ENCODE results near the gene WDR27. TPM values are rescaled to one million over a fixed set of nuclear protein-coding genes. Genes with fewer than 3 reads are reported as not detected.

Gene WDR27
- total and polyA plus RNA-seq, 5 experiments from 2014 or later = 3.7 to 80.9 (median 7.3) TPM

DNA sequence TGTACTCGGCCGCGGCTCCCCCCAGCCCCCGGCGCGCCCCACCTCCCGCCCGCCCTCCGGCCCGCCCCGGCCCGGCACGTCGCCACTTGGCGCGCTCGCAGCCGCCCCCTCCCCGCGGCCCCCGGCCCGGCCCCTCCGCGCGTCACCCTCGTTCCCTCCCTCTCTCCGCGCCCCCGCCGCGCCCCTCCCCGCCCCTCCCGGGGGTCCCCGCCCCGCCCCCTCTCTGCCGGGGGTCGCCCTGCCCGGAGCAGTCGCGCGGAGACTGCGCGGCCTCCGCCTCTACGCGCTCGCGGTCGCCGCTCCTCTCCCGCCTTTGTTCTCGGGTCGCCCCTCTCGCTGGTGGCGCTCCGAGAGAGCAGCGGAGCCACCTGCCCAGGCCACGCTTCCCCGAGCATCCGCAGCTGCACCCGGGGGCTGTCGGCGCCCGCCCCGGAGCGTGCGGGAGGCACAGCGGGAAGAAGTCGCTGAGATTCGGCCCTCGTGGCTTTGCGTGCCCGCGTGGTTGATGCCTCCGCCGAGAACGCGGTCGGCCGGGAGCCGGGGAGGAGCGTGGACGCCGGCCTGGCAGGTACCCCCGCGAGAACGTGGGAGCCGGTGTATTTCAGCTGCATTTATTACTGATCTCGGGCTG lies 22.8 kb upstream of the WDR27 start, which contains the start of gene PHF10:
PHF10 (minus strand) TSS at position 7 of the 631 bp plus-strand sequence. CDS start 569 bp downstream, outside the sequence.
- H3K4me3 Mint-ChIP-seq = peak within 1 kb of the TSS; percentile 90 to 97 (median 94)
- POLR2A ChIA-PET = interaction anchor here (1.2 to 8.9 kb wide), 5 partner anchors 15 to 828 kb away, joined by 3 to 129 read pairs (median 34); partner anchors contain the start of genes C6orf120, DYNLT2, ERMARD and PSMB1
- H3K27me3 Mint-ChIP-seq = no peaks in the 10 kb centered on the region
- peaks cover 9 to 46% (median 33%) of the 10 kb centered on the region in 4 donors for H3K4me1 Mint-ChIP-seq
- ATAC-seq (peak; percentile 51 to 65), DNase-seq (peak; percentile 59 to 85 (median 68))
- no peaks in the 10 kb centered on the region for H3K9me3 Mint-ChIP-seq
- H3K36me3 Mint-ChIP-seq = peaks cover 0 to 5% (median 0%) of the 10 kb centered on the region in 3 donors
- peak within 1 kb of the TSS; percentile 95 to 99 (median 97) for H3K27ac Mint-ChIP-seq

DNA sequence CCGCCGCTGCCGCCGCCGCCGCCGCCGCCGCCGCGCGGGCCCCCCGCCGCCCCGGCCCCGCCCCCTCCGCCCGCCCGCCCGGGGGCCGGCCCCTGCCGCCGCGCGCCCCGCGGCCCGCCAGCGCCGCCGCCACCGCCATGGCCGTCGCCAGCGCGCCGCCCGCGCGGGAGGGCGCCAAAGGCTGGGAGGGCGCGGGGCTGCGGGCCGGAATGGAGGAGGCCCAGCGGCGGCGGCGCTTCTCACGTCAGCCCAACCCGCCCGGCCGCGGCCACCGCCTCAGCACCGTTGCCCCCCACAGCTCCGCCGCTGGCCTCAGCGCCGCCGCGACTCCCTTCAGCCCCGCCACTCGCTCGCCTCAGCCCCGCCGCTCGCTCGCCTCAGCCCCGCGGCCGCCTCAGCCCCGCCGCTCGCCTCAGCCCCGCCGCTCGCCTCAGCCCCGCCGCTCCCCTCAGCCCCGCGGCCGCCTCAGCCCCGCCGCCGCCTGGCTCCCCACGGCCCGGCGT lies 22.2 kb upstream of the WDR27 start:
- DNase-seq (peak in 9 of 10 donors; percentile 6 to 66 (median 47)), ATAC-seq (peak; percentile 24 to 37)
- peak overlapping the region in 2 of 10 donors; percentile 82 for H3K27ac Mint-ChIP-seq
- H3K9me3 Mint-ChIP-seq = no peaks in the 10 kb centered on the region
- POLR2A ChIA-PET = interaction anchor here (0.8 to 8.9 kb wide), 10 partner anchors 12 to 829 kb away, joined by 3 to 129 read pairs (median 7); partner anchors contain the start of genes C6orf120, DYNLT2, ERMARD and PSMB1
- peaks cover 14 to 51% (median 38%) of the 10 kb centered on the region in 4 donors for H3K4me1 Mint-ChIP-seq
- H3K36me3 Mint-ChIP-seq = peaks cover 0 to 10% (median 2%) of the 10 kb centered on the region in 3 donors
- H3K27me3 Mint-ChIP-seq = no peaks in the 10 kb centered on the region
- H3K4me3 Mint-ChIP-seq = peak overlapping the region in 8 of 10 donors; percentile 43 to 82 (median 60)

- peak overlapping the region; percentile 90 to 97 (median 94) for H3K4me3 Mint-ChIP-seq
- no peaks in the 10 kb centered on the region for H3K9me3 Mint-ChIP-seq
- ATAC-seq = peak; percentile 41
- peak; percentile 59 to 84 (median 71) for DNase-seq
- peaks cover 14 to 53% (median 41%) of the 10 kb centered on the region in 4 donors for H3K4me1 Mint-ChIP-seq
- H3K27ac Mint-ChIP-seq = peak overlapping the region; percentile 95 to 99 (median 97)
- H3K27me3 Mint-ChIP-seq = no peaks in the 10 kb centered on the region
- peaks cover 0 to 10% (median 2%) of the 10 kb centered on the region in 3 donors for H3K36me3 Mint-ChIP-seq
- POLR2A ChIA-PET = interaction anchor here (0.8 to 8.9 kb wide), 12 partner anchors 11 to 829 kb away, joined by 3 to 129 read pairs (median 6); partner anchors contain the start of genes C6orf120, DYNLT2, ERMARD and PSMB1
Observed at GRCh38 chr6:169723200-169723909, 21.5 kb upstream of the WDR27 start.

GRCh38 chr6:169722362-169723199 lies 20.8 kb upstream of the WDR27 start:
- Mint-ChIP-seq H3K36me3 (peaks cover 0 to 16% (median 2%) of the 10 kb centered on the region in 3 donors), H3K4me3 (peak overlapping the region; percentile 90 to 97 (median 94)), H3K27me3 (no peaks in the 10 kb centered on the region), H3K27ac (peak overlapping the region; percentile 95 to 99 (median 97)), H3K9me3 (no peaks in the 10 kb centered on the region), H3K4me1 (peaks cover 16 to 53% (median 41%) of the 10 kb centered on the region in 4 donors)
- DNase-seq (peak in 7 of 10 donors; percentile 27 to 60 (median 45)), ATAC-seq (peak; percentile 20 to 45)
- POLR2A ChIA-PET = interaction anchor here (0.7 to 8.9 kb wide), 12 partner anchors 10 to 830 kb away, joined by 3 to 129 read pairs (median 6); partner anchors contain the start of genes C6orf120, DYNLT2, ERMARD and PSMB1

- Mint-ChIP-seq H3K36me3 (peaks cover 0 to 35% (median 8%) of the 10 kb centered on the region in 3 donors), H3K27ac (peak overlapping the region; percentile 29 to 96 (median 46))
Observed at GRCh38 chr6:169720207-169720855, 18.5 kb upstream of the WDR27 start.

DNA sequence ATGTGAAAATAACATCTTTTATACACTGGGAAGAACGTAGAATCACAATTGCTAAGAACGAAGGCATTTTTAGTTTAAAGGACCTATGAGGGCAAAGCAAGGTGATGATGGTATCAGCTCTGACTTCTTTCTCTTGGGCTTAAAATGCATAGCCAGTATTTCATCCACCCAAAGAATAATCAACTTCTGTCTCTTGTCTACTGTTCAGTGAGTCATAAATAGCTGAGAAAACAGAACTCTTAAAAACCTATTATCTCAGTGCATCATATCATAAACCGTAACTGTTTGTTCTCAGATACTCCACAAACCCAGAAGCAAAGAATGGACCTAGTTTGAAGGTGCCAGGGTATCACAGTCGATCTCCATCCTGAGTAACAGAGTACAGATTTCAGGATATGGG lies 17.3 kb upstream of the WDR27 start:
- H3K27me3 Mint-ChIP-seq = no peaks in the 10 kb centered on the region

More at GRCh38 chr6:169720207-169720855, 18.5 kb upstream of the WDR27 start:
- H3K9me3 Mint-ChIP-seq = no peaks in the 10 kb centered on the region
- peaks cover 19 to 43% (median 34%) of the 10 kb centered on the region in 4 donors for H3K4me1 Mint-ChIP-seq
- DNase-seq (no peak), ATAC-seq (no peak)
- H3K4me3 Mint-ChIP-seq = peak overlapping the region in 5 of 10 donors; percentile 1 to 45 (median 39)
- POLR2A ChIA-PET = interaction anchor here (0.9 to 8.9 kb wide), 5 partner anchors 11 to 31 kb away, joined by 3 to 112 read pairs (median 22); partner anchors contain the start of genes C6orf120, DYNLT2, ERMARD and WDR27
- no peaks in the 10 kb centered on the region for H3K27me3 Mint-ChIP-seq

GRCh38 chr6:169714595-169714994 lies 12.8 kb upstream of the WDR27 start:
- no peak for DNase-seq
- Mint-ChIP-seq H3K9me3 (no peaks in the 10 kb centered on the region), H3K4me1 (peaks cover 11 to 14% (median 12%) of the 10 kb centered on the region in 4 donors), H3K4me3 (no peak overlapping the region), H3K27me3 (no peaks in the 10 kb centered on the region), H3K36me3 (peaks cover 0 to 81% (median 28%) of the 10 kb centered on the region in 3 donors), H3K27ac (peak overlapping the region in 2 of 10 donors; percentile 8 to 31)
- POLR2A ChIA-PET = no interaction called here
- ATAC-seq = no peak

More for the DNA sequence above, 17.3 kb upstream of the WDR27 start:
- H3K27ac Mint-ChIP-seq = peak overlapping the region in 8 of 10 donors; percentile 20 to 96 (median 68)
- peak overlapping the region in 1 of 10 donors; percentile 8 for H3K4me3 Mint-ChIP-seq
- H3K4me1 Mint-ChIP-seq = peaks cover 19 to 39% (median 32%) of the 10 kb centered on the region in 4 donors
- ATAC-seq (no peak), DNase-seq (no peak)
- no peaks in the 10 kb centered on the region for H3K9me3 Mint-ChIP-seq
- H3K36me3 Mint-ChIP-seq = peaks cover 0 to 47% (median 15%) of the 10 kb centered on the region in 3 donors
- POLR2A ChIA-PET = interaction anchor here (0.9 to 4.0 kb wide), 2 partner anchors 11 to 17 kb away, joined by 4 to 22 read pairs; partner anchors contain the start of genes C6orf120 and WDR27

DNA sequence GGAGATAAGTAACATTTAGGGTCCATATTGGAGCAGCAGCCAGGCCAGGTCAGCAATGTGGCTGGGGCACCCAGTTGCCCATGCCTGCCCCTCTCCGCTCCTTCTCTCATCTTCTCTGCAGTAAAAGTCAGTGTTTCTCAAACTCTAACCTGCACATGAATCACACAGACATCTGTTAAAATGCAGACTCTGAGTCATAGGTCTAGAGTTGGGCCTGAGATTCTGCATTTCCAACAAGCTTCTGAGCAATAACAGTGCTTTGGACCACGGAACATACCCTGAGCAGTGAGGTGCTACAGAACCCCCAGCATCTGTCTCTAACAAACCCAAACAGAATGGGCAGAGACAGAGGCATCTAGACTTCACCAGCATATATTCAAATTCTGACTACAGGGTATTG lies 12.3 kb upstream of the WDR27 start:
- Mint-ChIP-seq H3K36me3 (peaks cover 0 to 81% (median 27%) of the 10 kb centered on the region in 3 donors), H3K27me3 (no peaks in the 10 kb centered on the region), H3K9me3 (no peaks in the 10 kb centered on the region), H3K27ac (peak overlapping the region in 2 of 10 donors; percentile 8 to 31), H3K4me3 (no peak overlapping the region), H3K4me1 (peaks cover 7 to 11% (median 9%) of the 10 kb centered on the region in 4 donors)
- ATAC-seq (no peak), DNase-seq (no peak)
- POLR2A ChIA-PET = no interaction called here

DNA sequence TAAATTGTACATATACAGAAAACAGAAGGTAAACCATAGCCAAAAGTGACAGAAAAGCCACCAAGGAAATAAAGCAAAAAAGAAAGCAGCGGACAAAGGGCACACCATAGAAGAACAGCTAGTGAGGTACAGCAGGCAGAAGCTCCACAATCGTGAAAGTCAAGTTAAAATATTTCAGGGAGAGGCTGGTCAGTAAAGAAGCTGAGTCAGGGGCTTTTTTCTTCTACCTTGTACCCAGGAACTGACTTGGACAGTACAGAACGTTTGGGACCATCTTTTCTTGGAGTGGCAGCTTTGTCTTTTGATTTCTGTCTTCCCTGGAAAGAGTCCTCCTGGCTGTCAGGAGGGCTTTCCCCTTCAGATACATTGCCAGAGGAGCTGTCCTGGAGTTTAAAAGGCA lies 8.2 kb upstream of the WDR27 start:
- Mint-ChIP-seq H3K27me3 (no peaks in the 10 kb centered on the region), H3K36me3 (peaks cover 0 to 74% (median 21%) of the 10 kb centered on the region in 3 donors), H3K9me3 (no peaks in the 10 kb centered on the region), H3K4me3 (no peak overlapping the region), H3K27ac (peak overlapping the region in 1 of 10 donors; percentile 41), H3K4me1 (peaks cover 9 to 37% (median 26%) of the 10 kb centered on the region in 4 donors)
- ATAC-seq (no peak), DNase-seq (no peak)
- POLR2A ChIA-PET = interaction anchor here (0.7 to 4.1 kb wide), 4 partner anchors 8 to 14 kb away, joined by 3 to 25 read pairs (median 4); partner anchors contain the start of genes C6orf120, PHF10 and WDR27

GRCh38 chr6:169709293-169709692 lies 7.5 kb upstream of the WDR27 start:
- Mint-ChIP-seq H3K36me3 (peaks cover 0 to 70% (median 16%) of the 10 kb centered on the region in 3 donors), H3K4me3 (no peak overlapping the region), H3K27ac (peak overlapping the region in 1 of 10 donors; percentile 44), H3K9me3 (no peaks in the 10 kb centered on the region), H3K27me3 (no peaks in the 10 kb centered on the region), H3K4me1 (peaks cover 11 to 43% (median 32%) of the 10 kb centered on the region in 4 donors)
- no peak for ATAC-seq
- POLR2A ChIA-PET = interaction anchor here (0.6 to 4.1 kb wide), 5 partner anchors 11 to 820 kb away, joined by 3 to 25 read pairs (median 4); partner anchors contain the start of gene PHF10
- no peak for DNase-seq

All from naive thymus-derived CD8-positive, alpha-beta T cell (primary cell).